K562 (cell line): ENCODE data around the gene STK11. TPM values are rescaled to one million over a fixed set of nuclear protein-coding genes. Genes with fewer than 3 reads are reported as not detected.

ENCODE experiments used
- CEBPB ChIP-seq: fragments of 450-650 bp; IDR thresholded peaks from 2 replicates; pipeline ENCODE4 v1.6.1; 2016; ENCODE audit warnings: missing genetic modification characterization, missing compliant biosample characterization
- MGA ChIP-seq: fragments of 450-650 bp; IDR thresholded peaks from 2 replicates; pipeline ENCODE4 v1.6.1; 2016; ENCODE audit warnings: mild to moderate bottlenecking, moderate library complexity
- MIER1 ChIP-seq: fragments of 450-650 bp; IDR thresholded peaks from 2 replicates; pipeline ENCODE4 v1.6.1; 2016; ENCODE audit warnings: antibody characterized with exemption, mild to moderate bottlenecking, low read depth
- SUPT5H ChIP-seq: fragments of 450-650 bp; IDR thresholded peaks from 2 replicates; pipeline ENCODE4 v1.6.1; 2016
- ZNF197 ChIP-seq: fragments of 200-800 bp; sonication (Bioruptor generic); IDR thresholded peaks from 2 replicates; pipeline ENCODE4 v1.6.1; 2016; ENCODE audit warnings: low read depth, missing genetic modification characterization, missing compliant biosample characterization
- ZNF311 ChIP-seq: fragments of 250-450 bp; sonication (Bioruptor Pico); IDR thresholded peaks from 2 replicates; pipeline ENCODE4 v1.4.0; 2020; ENCODE audit warnings: mild to moderate bottlenecking, moderate library complexity
- polyA plus RNA-seq, 8 experiments: library from polyadenylated mRNA; depleted of rRNA in 4 of 8; stranded (reverse) in 5 of 8; unstranded in 3 of 8; fragments of >200 nt; fragmentation: Nextera tagmentation in 2 of 8; fragmentation: Illumina TruSeq in 1 of 8; extraction: Ambion mirVana in 2 of 8; extraction: Trizol in 1 of 8; gene quantifications; 2 replicates each; pipeline versions ENCODE4 v1.2.1 to v1.2.3, GENCODE V29; 2011 to 2014; ENCODE audit warnings: inconsistent platforms in 1 of 8, missing spikeins in 1 of 8
- total RNA-seq, 7 experiments: library from RNA; depleted of rRNA in 6 of 7; stranded (reverse); fragments of >200 nt in 6 of 7; fragmentation: Illumina TruSeq in 2 of 7; extraction: Trizol in 2 of 7; gene quantifications; 2 replicates each; pipeline versions ENCODE4 v1.2.1 to v1.2.3, GENCODE V29; 2011 to 2021; ENCODE audit warnings: low replicate concordance in 1 of 7
- TF ChIP-seq, protein P1 (sequence below): sonication (generic); formaldehyde crosslinking; IDR thresholded peaks from 2 replicates; pipeline ENCODE4 v1.8.1; 2022; ENCODE audit warnings: missing genetic modification reagents

The STK11 gene
- total and polyA plus RNA-seq, 9 of the 15 experiments (the other 6 are each of a cell fraction or from before 2014, with no cell fraction given) = 0.15 to 96.5 (median 31.7) TPM

GRCh38 chr19:1170938-1171754, 34.4 kb upstream of the STK11 start (continued):
- TF ChIP-seq MGA = no peak
- no peak for TF ChIP-seq ZNF197 (CRISPR knock-in tag)
- TF ChIP-seq MIER1 = no peak
- TF ChIP-seq CEBPB (tag) = 0 out of 2 replicates have a peak, but pooled peaks have one; percentile 12
- no peak for TF ChIP-seq ZNF311 (CRISPR knock-in tag)
- TF ChIP-seq SUPT5H = peak; percentile 52; the same call in 1 of the 2 replicates
- TF ChIP-seq, protein P1, sequence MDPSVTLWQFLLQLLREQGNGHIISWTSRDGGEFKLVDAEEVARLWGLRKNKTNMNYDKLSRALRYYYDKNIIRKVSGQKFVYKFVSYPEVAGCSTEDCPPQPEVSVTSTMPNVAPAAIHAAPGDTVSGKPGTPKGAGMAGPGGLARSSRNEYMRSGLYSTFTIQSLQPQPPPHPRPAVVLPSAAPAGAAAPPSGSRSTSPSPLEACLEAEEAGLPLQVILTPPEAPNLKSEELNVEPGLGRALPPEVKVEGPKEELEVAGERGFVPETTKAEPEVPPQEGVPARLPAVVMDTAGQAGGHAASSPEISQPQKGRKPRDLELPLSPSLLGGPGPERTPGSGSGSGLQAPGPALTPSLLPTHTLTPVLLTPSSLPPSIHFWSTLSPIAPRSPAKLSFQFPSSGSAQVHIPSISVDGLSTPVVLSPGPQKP (CRISPR knock-in tag) = no peak
